Glutamatergic neuron (in vitro differentiated cells): ENCODE results near the gene BPIFB6. TPM values are rescaled to one million over a fixed set of nuclear protein-coding genes. Genes with fewer than 3 reads are reported as not detected.

Experiments used
- DNase-seq: peaks from one replicate; pipeline ENCODE4 v3.0.0; 2022
- H3K27ac Mint-ChIP-seq: one replicate; pipeline ENCODE4 v1.8.0; 2020; ENCODE audit warnings: mild to moderate bottlenecking, mixed read lengths, inconsistent platforms; ENCODE audit not compliant: unreplicated experiment
- H3K27me3 Mint-ChIP-seq: one replicate; pipeline ENCODE4 v1.8.0; 2020; ENCODE audit warnings: mild to moderate bottlenecking, moderate library complexity, mixed read lengths, inconsistent platforms; ENCODE audit not compliant: unreplicated experiment
- H3K36me3 Mint-ChIP-seq: one replicate; pipeline ENCODE4 v1.8.0; 2020; ENCODE audit warnings: mild to moderate bottlenecking, mixed read lengths, inconsistent platforms; ENCODE audit not compliant: unreplicated experiment
- H3K4me1 Mint-ChIP-seq: one replicate; pipeline ENCODE4 v1.8.0; 2020; ENCODE audit warnings: mild to moderate bottlenecking, low read depth, mixed read lengths, inconsistent platforms; ENCODE audit not compliant: unreplicated experiment
- H3K4me3 Mint-ChIP-seq: one replicate; pipeline ENCODE4 v1.8.0; 2020; ENCODE audit warnings: mild to moderate bottlenecking, mixed read lengths, inconsistent platforms; ENCODE audit not compliant: unreplicated experiment
- H3K9me3 Mint-ChIP-seq: one replicate; pipeline ENCODE4 v1.8.0; 2020; ENCODE audit warnings: mild to moderate bottlenecking, moderate library complexity, mixed read lengths, inconsistent platforms; ENCODE audit not compliant: unreplicated experiment
- CTCF ChIP-seq: fragments of 200-600 bp; sonication (generic); IDR thresholded peaks from one replicate; pipeline ENCODE4 v1.5.0; 2021; ENCODE audit not compliant: partially characterized antibody, unreplicated experiment
- total RNA-seq: library from RNA; stranded (reverse); fragmentation: NEBNext Ultra II Directional; extraction: Animal tissue kit (Norgen Biotek cat#: 25700); gene quantifications from one replicate; pipeline ENCODE4 v1.2.1, GENCODE V29; 2021; ENCODE audit not compliant: unreplicated experiment

The BPIFB6 gene
- total RNA-seq, 1 donor from 2014 or later, result not detected

GRCh38 chr20:33015700-33016580, 15.5 kb upstream of the BPIFB6 start:
- no peak overlapping the region for H3K27ac Mint-ChIP-seq
- no peaks in the 10 kb centered on the region for H3K36me3 Mint-ChIP-seq
- H3K27me3 Mint-ChIP-seq, result peaks cover 4% of the 10 kb centered on the region
- H3K4me1 Mint-ChIP-seq, result peaks cover 2% of the 10 kb centered on the region
- peaks cover 5% of the 10 kb centered on the region for H3K9me3 Mint-ChIP-seq
- no peak for DNase-seq
- no peak for TF ChIP-seq CTCF
- no peak overlapping the region for H3K4me3 Mint-ChIP-seq

- H3K27me3 Mint-ChIP-seq, result peaks cover 5% of the 10 kb centered on the region
- no peak overlapping the region for H3K27ac Mint-ChIP-seq
- H3K4me1 Mint-ChIP-seq, result peaks cover 2% of the 10 kb centered on the region
- no peak for DNase-seq
- H3K9me3 Mint-ChIP-seq, result peaks cover 5% of the 10 kb centered on the region
- no peak for TF ChIP-seq CTCF
- no peaks in the 10 kb centered on the region for H3K36me3 Mint-ChIP-seq
- H3K4me3 Mint-ChIP-seq, result no peak overlapping the region
Measured at GRCh38 chr20:33016581-33017109, 14.8 kb upstream of the BPIFB6 start.

GRCh38 chr20:33017542-33017941, 13.9 kb upstream of the BPIFB6 start:
- Mint-ChIP-seq H3K27ac (no peak overlapping the region), H3K4me1 (peaks cover 2% of the 10 kb centered on the region), H3K27me3 (peaks cover 5% of the 10 kb centered on the region), H3K9me3 (peaks cover 4% of the 10 kb centered on the region), H3K36me3 (no peaks in the 10 kb centered on the region), H3K4me3 (no peak overlapping the region)
- no peak for TF ChIP-seq CTCF
- no peak for DNase-seq

- Mint-ChIP-seq H3K27me3 (peaks cover 6% of the 10 kb centered on the region), H3K4me1 (peaks cover 2% of the 10 kb centered on the region), H3K27ac (no peak overlapping the region), H3K4me3 (no peak overlapping the region), H3K36me3 (no peaks in the 10 kb centered on the region), H3K9me3 (peaks cover 4% of the 10 kb centered on the region)
- no peak for DNase-seq
- no peak for TF ChIP-seq CTCF
Measured at GRCh38 chr20:33018169-33018931, 13.1 kb upstream of the BPIFB6 start.
